Left ventricle myocardium inferior (tissue), 1 donor: ENCODE data around the gene TMEM255B. TPM values are rescaled to one million over a fixed set of nuclear protein-coding genes. Genes with fewer than 3 reads are reported as not detected.

ENCODE experiments used
- DNase-seq: peaks from one replicate; pipeline ENCODE4 v3.0.0-alpha.2; 2020
- H3K27ac ChIP-seq: fragments of 200-600 bp; replicated peaks from 2 replicates; pipeline ENCODE4 v1.8.0; 2021
- H3K27me3 ChIP-seq: fragments of 200-600 bp; 2 replicates; pipeline ENCODE4 v1.8.0; 2021; ENCODE audit warnings: low read depth
- H3K36me3 ChIP-seq: fragments of 200-600 bp; 2 replicates; pipeline ENCODE4 v1.8.0; 2021
- H3K4me1 ChIP-seq: fragments of 200-600 bp; 2 replicates; pipeline ENCODE4 v1.8.0; 2021
- H3K4me3 ChIP-seq: fragments of 200-600 bp; 2 replicates; pipeline ENCODE4 v1.8.0; 2021; ENCODE audit warnings: mild to moderate bottlenecking, moderate library complexity
- H3K9me3 ChIP-seq: fragments of 200-600 bp; replicated peaks from 2 replicates; pipeline ENCODE4 v1.8.0; 2021
- CTCF ChIP-seq: fragments of 200-600 bp; IDR thresholded peaks from 2 replicates; pipeline ENCODE4 v1.8.0; 2021; ENCODE audit warnings: antibody characterized with exemption, mild to moderate bottlenecking, borderline replicate concordance
- intact Hi-C: fragments of 100-400 bp; cut with micrococcal nuclease; formaldehyde crosslinking; loops from one replicate; pipeline ENCODE4 v1.11.0; 2022
- total RNA-seq: library from RNA; stranded (reverse); fragmentation: NEBNext Ultra II Directional; extraction: Animal tissue kit (Norgen Biotek cat#: 25700); gene quantifications from one replicate; pipeline ENCODE4 v1.2.1, GENCODE V29; 2021
- donor health status: DM: no; HTN: yes; CAD: no; lungs with severe emphysema.

TMEM255B gene
- total RNA-seq, 1 donor from 2014 or later = 7.7 TPM

GRCh38 chr13:113781571-113781970 is 22.5 kb downstream of the TMEM255B start:
- H3K9me3 ChIP-seq = no peaks in the 10 kb centered on the region

GRCh38 chr13:113782472-113782871 is 23.4 kb downstream of the TMEM255B start:
- Histone ChIP-seq H3K9me3 (no peaks in the 10 kb centered on the region), H3K36me3 (no peaks in the 10 kb centered on the region), H3K27me3 (peaks cover 6% of the 10 kb centered on the region), H3K4me3 (no peak overlapping the region), H3K27ac (no peak overlapping the region), H3K4me1 (no peaks in the 10 kb centered on the region)
- TF ChIP-seq CTCF = no peak
- intact Hi-C loops = no loop called here
- DNase-seq = no peak

More at GRCh38 chr13:113781571-113781970, 22.5 kb downstream of the TMEM255B start:
- Histone ChIP-seq H3K4me3 (no peak overlapping the region), H3K36me3 (no peaks in the 10 kb centered on the region), H3K27me3 (peaks cover 15% of the 10 kb centered on the region), H3K27ac (no peak overlapping the region), H3K4me1 (no peaks in the 10 kb centered on the region)
- intact Hi-C loops = no loop called here
- no peak for TF ChIP-seq CTCF
- DNase-seq = no peak

GRCh38 chr13:113783200-113783881 is 24.3 kb downstream of the TMEM255B start:
- no peaks in the 10 kb centered on the region for H3K27me3 ChIP-seq
- DNase-seq = no peak
- intact Hi-C loops = no loop called here
- H3K4me1 ChIP-seq = no peaks in the 10 kb centered on the region
- H3K27ac ChIP-seq = no peak overlapping the region
- no peaks in the 10 kb centered on the region for H3K9me3 ChIP-seq
- H3K4me3 ChIP-seq = no peak overlapping the region
- H3K36me3 ChIP-seq = no peaks in the 10 kb centered on the region
- no peak for TF ChIP-seq CTCF

- TF ChIP-seq CTCF = no peak
- intact Hi-C loops = no loop called here
- Histone ChIP-seq H3K4me1 (no peaks in the 10 kb centered on the region), H3K27me3 (no peaks in the 10 kb centered on the region), H3K27ac (no peak overlapping the region), H3K36me3 (no peaks in the 10 kb centered on the region), H3K4me3 (no peak overlapping the region), H3K9me3 (no peaks in the 10 kb centered on the region)
- DNase-seq = no peak
Observed at GRCh38 chr13:113783966-113784644, 25.1 kb downstream of the TMEM255B start.

- TF ChIP-seq CTCF = no peak
- Histone ChIP-seq H3K27ac (no peak overlapping the region), H3K27me3 (no peaks in the 10 kb centered on the region), H3K36me3 (no peaks in the 10 kb centered on the region), H3K9me3 (no peaks in the 10 kb centered on the region), H3K4me1 (no peaks in the 10 kb centered on the region), H3K4me3 (no peak overlapping the region)
- no peak for DNase-seq
- intact Hi-C loops = no loop called here
Observed at GRCh38 chr13:113784645-113785024, 25.6 kb downstream of the TMEM255B start.
